Astrocyte of the cerebellum (primary cell): ENCODE data around the gene CYSTM1.
"Not testable (repeated sequence)": the region's sequence is repeated elsewhere in the genome, so short reads cannot be mapped to it uniquely, and the experiment has no call there.

Experiments
- DNase-seq: peaks from one replicate; pipeline ENCODE4 v3.0.0-alpha.2; 2011; ENCODE audit warnings: low read depth
- H3K4me3 ChIP-seq: 2 replicates; pipeline ENCODE4 v1.5.1; 2011; ENCODE audit warnings: mild to moderate bottlenecking, low read depth, low read length, moderate library complexity
- in situ Hi-C: cut with HindIII; loops from 2 replicates; pipeline ENCODE4 v1.10.0; 2017; ENCODE audit warnings: low sequenced_read_pairs
- TF ChIP-seq, protein P1 (sequence below): IDR thresholded peaks from 2 replicates; pipeline ENCODE4 v1.5.1; 2012; ENCODE audit warnings: low read length, low read depth, moderate library complexity, mild to moderate bottlenecking; ENCODE audit errors: missing control alignments

CYSTM1 gene

GRCh38 chr5:140153905-140154304 lies 21.1 kb upstream of the CYSTM1 start:
- TF ChIP-seq, protein P1, sequence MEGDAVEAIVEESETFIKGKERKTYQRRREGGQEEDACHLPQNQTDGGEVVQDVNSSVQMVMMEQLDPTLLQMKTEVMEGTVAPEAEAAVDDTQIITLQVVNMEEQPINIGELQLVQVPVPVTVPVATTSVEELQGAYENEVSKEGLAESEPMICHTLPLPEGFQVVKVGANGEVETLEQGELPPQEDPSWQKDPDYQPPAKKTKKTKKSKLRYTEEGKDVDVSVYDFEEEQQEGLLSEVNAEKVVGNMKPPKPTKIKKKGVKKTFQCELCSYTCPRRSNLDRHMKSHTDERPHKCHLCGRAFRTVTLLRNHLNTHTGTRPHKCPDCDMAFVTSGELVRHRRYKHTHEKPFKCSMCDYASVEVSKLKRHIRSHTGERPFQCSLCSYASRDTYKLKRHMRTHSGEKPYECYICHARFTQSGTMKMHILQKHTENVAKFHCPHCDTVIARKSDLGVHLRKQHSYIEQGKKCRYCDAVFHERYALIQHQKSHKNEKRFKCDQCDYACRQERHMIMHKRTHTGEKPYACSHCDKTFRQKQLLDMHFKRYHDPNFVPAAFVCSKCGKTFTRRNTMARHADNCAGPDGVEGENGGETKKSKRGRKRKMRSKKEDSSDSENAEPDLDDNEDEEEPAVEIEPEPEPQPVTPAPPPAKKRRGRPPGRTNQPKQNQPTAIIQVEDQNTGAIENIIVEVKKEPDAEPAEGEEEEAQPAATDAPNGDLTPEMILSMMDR, result no peak
- H3K4me3 ChIP-seq, result no peak overlapping the region
- in situ Hi-C loops, result no loop called here
- DNase-seq, result no peak

- in situ Hi-C loops, DNase-seq, H3K4me3 ChIP-seq: not testable (repeated sequence)
Observed at GRCh38 chr5:140154710-140155381, 20.1 kb upstream of the CYSTM1 start.

GRCh38 chr5:140157032-140157781 lies 17.8 kb upstream of the CYSTM1 start:
- TF ChIP-seq, protein P1, result peak; percentile 84
- peak; percentile 57 for DNase-seq
- H3K4me3 ChIP-seq, result peak overlapping the region; percentile 27
- in situ Hi-C loops, result no loop called here

DNA sequence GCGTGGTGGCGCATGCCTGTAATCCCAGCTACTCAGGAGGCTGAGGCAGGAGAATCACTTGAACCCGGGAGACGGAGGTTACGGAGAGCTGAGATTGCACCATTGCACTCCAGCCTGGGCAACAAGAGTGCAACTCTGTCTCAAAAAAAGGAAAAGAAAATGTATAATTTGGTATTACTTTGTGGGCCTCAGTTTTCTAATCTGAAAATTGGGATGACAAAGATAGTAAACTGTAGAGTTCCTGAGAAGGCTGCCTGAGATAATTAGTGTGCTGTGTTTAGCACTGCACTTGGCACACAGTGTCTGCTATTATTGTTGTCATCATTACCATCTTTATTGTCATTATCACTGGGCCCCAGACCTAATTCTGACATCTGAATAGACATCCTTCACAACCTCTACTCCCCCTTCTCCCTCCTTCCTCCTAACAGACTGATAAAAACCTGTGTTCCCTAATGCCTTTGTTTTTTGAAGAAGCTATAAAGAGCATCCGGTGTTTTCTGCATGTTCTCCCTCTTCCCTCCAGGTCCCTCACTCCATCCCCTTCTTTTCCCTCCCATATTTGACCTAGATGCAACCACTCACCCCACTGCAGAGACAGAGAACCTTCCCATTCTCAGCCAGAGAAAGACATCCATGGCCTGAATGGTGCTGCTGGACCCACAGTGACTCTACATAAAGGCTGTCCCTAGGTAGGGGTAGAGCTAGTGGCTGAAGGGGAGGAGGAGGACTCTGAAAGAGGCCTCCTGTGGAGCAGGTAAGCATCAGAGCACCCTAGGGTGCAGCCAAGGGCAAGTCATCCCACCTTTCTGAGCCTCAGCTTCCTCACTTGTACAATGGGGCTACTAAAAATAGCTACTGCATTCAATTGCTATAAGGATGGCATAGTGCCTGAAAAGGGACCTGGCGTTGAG lies 15.7 kb upstream of the CYSTM1 start:
- in situ Hi-C loops, result no loop called here
- DNase-seq, result no peak
- TF ChIP-seq, protein P1, result no peak
- H3K4me3 ChIP-seq, result no peak overlapping the region

DNA sequence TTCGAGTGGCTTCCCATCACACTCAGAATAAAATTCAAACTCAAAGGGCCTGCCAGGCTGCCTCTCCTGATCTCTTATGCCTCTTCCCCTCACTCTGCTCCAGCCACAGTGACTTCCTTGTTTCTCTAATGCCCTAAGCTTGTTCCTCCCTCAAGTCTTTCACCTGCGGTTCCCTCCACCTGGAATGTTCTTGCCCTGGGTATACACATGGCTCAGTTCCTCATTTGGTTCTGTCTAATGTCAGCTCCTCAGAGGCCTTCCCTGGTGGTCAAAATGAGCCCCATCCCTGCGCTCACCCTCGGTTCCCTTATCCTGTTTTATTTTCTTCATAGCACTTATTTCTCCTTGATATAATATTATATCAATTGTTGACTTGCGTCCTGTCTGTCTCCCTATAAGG lies 12.7 kb upstream of the CYSTM1 start:
- no peak for DNase-seq
- TF ChIP-seq, protein P1, result no peak
- H3K4me3 ChIP-seq, result no peak overlapping the region
- in situ Hi-C loops, result no loop called here

- H3K4me3 ChIP-seq, result no peak overlapping the region
- in situ Hi-C loops, result no loop called here
- TF ChIP-seq, protein P1, result no peak
- DNase-seq, result no peak
Observed at GRCh38 chr5:140162781-140163180, 12.2 kb upstream of the CYSTM1 start.
